Mesenchymal stem cell (in vitro differentiated cells and primary cell): ENCODE results near the gene NTN1.

Experiments
- DNase-seq: peaks from one replicate; pipeline ENCODE4 v3.0.0-alpha.2; 2013
- H2AFZ ChIP-seq: one replicate; pipeline ENCODE4 v1.6.1; 2013; ENCODE audit warnings: low read depth, mild to moderate bottlenecking, control low read depth, inconsistent platforms, low read length, moderate library complexity
- H2AK5ac ChIP-seq: 2 replicates; pipeline ENCODE4 v1.6.1; 2013; ENCODE audit warnings: low read length, moderate library complexity, mild to moderate bottlenecking, inconsistent platforms; ENCODE audit not compliant: severe bottlenecking
- H2BK120ac ChIP-seq: one replicate; pipeline ENCODE4 v1.6.1; 2013; ENCODE audit warnings: low read depth, mild to moderate bottlenecking, inconsistent platforms, low read length, moderate library complexity
- H2BK12ac ChIP-seq, 2 experiments: one replicate each; pipeline ENCODE4 v1.6.1; 2013; ENCODE audit warnings: inconsistent platforms in 2 of 2, low read length in 2 of 2, mild to moderate bottlenecking in 2 of 2, moderate library complexity in 2 of 2, control low read depth in 1 of 2
- H2BK15ac ChIP-seq: one replicate; pipeline ENCODE4 v1.6.1; 2013; ENCODE audit warnings: mild to moderate bottlenecking, low read depth, inconsistent platforms; ENCODE audit not compliant: poor library complexity, severe bottlenecking
- H2BK5ac ChIP-seq: 2 replicates; pipeline ENCODE4 v1.6.1; 2013; ENCODE audit warnings: low read depth, mild to moderate bottlenecking, low read length, control low read depth, inconsistent platforms; ENCODE audit not compliant: poor library complexity, severe bottlenecking
- H3K14ac ChIP-seq, 2 experiments: one replicate each; pipeline ENCODE4 v1.6.1; 2013; ENCODE audit warnings: inconsistent platforms in 2 of 2, low read length in 2 of 2, control low read depth in 1 of 2, mild to moderate bottlenecking in 1 of 2, moderate library complexity in 1 of 2
- H3K18ac ChIP-seq, 2 experiments: one replicate each; pipeline ENCODE4 v1.6.1; 2013; ENCODE audit warnings: inconsistent platforms in 2 of 2, low read length in 2 of 2, control low read depth in 1 of 2, low read depth in 1 of 2, mild to moderate bottlenecking in 1 of 2
- H3K23ac ChIP-seq, 2 experiments: one replicate each; pipeline ENCODE4 v1.6.1; 2013; ENCODE audit warnings: inconsistent platforms in 2 of 2, low read length in 2 of 2, mild to moderate bottlenecking in 2 of 2, moderate library complexity in 2 of 2, control low read depth in 1 of 2
- H3K27ac ChIP-seq: 2 replicates; pipeline ENCODE4 v1.5.1; 2013; ENCODE audit warnings: mild to moderate bottlenecking, moderate library complexity, low read length, control low read depth, inconsistent platforms; ENCODE audit not compliant: poor library complexity, severe bottlenecking
- H3K27me3 ChIP-seq, 2 experiments: 2 replicates each; pipeline versions ENCODE4 v1.6.1 to v1.7.0; 2013; ENCODE audit warnings: low read length in 2 of 2, mild to moderate bottlenecking in 2 of 2, moderate library complexity in 2 of 2, control low read depth in 1 of 2, inconsistent platforms in 1 of 2; ENCODE audit not compliant: control insufficient read depth in 1 of 2, insufficient read depth in 1 of 2
- H3K36me3 ChIP-seq, 2 experiments: 2 replicates each; pipeline versions ENCODE4 v1.6.1 to v1.7.0; 2013; ENCODE audit warnings: low read length in 2 of 2, control low read depth in 1 of 2, inconsistent platforms in 1 of 2, low read depth in 1 of 2, mild to moderate bottlenecking in 1 of 2; ENCODE audit not compliant: insufficient read depth in 2 of 2, control insufficient read depth in 1 of 2
- H3K4ac ChIP-seq, 2 experiments: one replicate each; pipeline ENCODE4 v1.6.1; 2013; ENCODE audit warnings: inconsistent platforms in 2 of 2, low read length in 2 of 2, mild to moderate bottlenecking in 2 of 2, moderate library complexity in 2 of 2, control low read depth in 1 of 2, low read depth in 1 of 2
- H3K4me1 ChIP-seq: 2 replicates; pipeline ENCODE4 v1.6.1; 2013; ENCODE audit warnings: low read depth, low read length, control low read depth; ENCODE audit not compliant: control insufficient read depth, insufficient read depth
- H3K4me2 ChIP-seq: 2 replicates; pipeline ENCODE4 v1.6.1; 2013; ENCODE audit warnings: low read length, mild to moderate bottlenecking, inconsistent platforms; ENCODE audit not compliant: poor library complexity, severe bottlenecking
- H3K4me3 ChIP-seq, 2 experiments: 2 replicates each; pipeline versions ENCODE4 v1.5.1 to v1.7.0; 2013; ENCODE audit warnings: low read length in 2 of 2, mild to moderate bottlenecking in 2 of 2, control low read depth in 1 of 2, low read depth in 1 of 2; ENCODE audit not compliant: insufficient read depth in 1 of 2
- H3K79me1 ChIP-seq: replicated peaks from 2 replicates; pipeline ENCODE4 v1.6.1; 2013; ENCODE audit warnings: mild to moderate bottlenecking, control low read depth, low read length, inconsistent platforms; ENCODE audit not compliant: poor library complexity, severe bottlenecking
- H3K9ac ChIP-seq: 2 replicates; pipeline ENCODE4 v1.7.0; 2013; ENCODE audit warnings: mild to moderate bottlenecking, low read length, moderate library complexity
- H3K9me3 ChIP-seq: 2 replicates; pipeline ENCODE4 v1.7.0; 2013; ENCODE audit warnings: mild to moderate bottlenecking, low read length; ENCODE audit not compliant: control insufficient read depth
- H4K8ac ChIP-seq: one replicate; pipeline ENCODE4 v1.6.1; 2013; ENCODE audit warnings: inconsistent platforms, mild to moderate bottlenecking, low read length, moderate library complexity
- H4K91ac ChIP-seq: one replicate; pipeline ENCODE4 v1.6.1; 2013; ENCODE audit warnings: mild to moderate bottlenecking, low read length, inconsistent platforms
- WGBS: methylation state at CpG from one replicate; pipeline ENCODE4 v1.1.7; 2013; ENCODE audit warnings: mixed read lengths; 5-methylcytosine and 5-hydroxymethylcytosine counted together

NTN1 gene

DNA sequence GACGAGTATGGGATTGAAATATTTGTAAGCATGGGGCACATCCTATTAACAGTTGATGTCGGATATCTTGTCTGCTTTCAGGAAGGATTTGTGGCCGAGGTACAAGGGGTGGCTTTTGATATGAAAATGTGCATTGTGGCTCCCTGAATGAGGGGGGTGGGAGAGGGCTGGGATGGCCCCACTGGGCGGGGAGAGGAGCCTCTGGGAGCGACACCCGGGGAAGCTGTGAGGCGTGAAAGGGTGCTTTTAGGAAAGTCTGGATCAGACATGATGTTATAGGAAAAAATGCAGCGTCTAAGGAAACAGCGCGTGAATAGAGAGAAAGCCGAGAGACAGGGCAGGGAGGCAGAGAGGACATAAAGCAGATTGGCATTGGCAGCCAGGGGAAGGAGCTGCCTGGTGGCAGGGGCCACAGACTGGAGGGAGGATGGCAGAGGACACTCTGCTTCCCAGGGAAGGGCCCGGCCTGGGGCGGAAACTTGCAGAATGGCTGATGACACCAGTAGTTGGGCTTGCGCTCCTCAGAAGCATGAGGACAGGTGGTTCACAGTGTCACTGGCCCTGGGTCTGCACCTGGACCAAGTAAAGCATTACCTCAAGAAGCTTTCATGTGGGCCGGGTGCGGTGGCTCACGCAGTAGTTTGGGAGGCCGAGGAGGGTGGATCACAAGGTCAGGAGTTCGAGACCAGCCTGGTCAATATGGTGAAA is 95.7 kb downstream of the NTN1 start:
- Histone ChIP-seq H2BK15ac (no peak overlapping the region), H3K27ac (no peak overlapping the region), H3K79me1 (no peaks in the 10 kb centered on the region), H2BK12ac (no peak overlapping the region), H3K27me3 (peaks cover 11 to 13% of the 10 kb centered on the region in 2 experiments), H3K4me1 (peaks cover 6% of the 10 kb centered on the region), H3K4me3 (no peak overlapping the region), H3K4me2 (no peak overlapping the region), H3K9ac (no peak overlapping the region), H4K91ac (no peak overlapping the region), H2BK5ac (no peak overlapping the region), H2AK5ac (no peak overlapping the region), H4K8ac (no peak overlapping the region), H3K36me3 (no peaks in the 10 kb centered on the region), H3K9me3 (no peaks in the 10 kb centered on the region), H3K23ac (no peak overlapping the region), H3K18ac (no peak overlapping the region), H3K14ac (no peak overlapping the region), H2BK120ac (no peak overlapping the region), H2AFZ (no peak overlapping the region), H3K4ac (no peak overlapping the region)
- DNase-seq, result no peak
- 84% methylated on average over 19 of the region's 19 CpGs for WGBS

DNA sequence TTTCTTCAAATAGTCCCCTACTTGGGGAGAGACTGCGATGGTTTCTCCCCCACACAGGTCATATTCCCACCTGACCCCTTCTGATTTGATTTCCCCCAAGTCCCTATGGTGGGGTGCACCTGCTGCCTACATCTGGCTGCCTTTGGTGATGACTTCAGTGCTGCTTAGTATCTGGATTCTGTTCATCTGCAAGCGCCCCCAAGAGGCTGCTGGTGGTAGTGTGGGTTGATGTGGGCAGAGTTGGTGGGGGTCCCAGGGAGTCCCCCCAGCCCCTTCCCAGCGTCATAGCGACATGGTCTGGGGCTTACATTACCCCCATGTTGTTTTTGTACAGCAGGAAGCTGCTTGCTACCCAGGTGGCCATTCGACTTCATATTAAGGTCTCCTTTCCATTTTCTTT is 99.2 kb downstream of the NTN1 start:
- Histone ChIP-seq H4K8ac (no peak overlapping the region), H3K4me1 (peaks cover 6% of the 10 kb centered on the region), H2BK120ac (no peak overlapping the region), H3K27ac (no peak overlapping the region), H4K91ac (no peak overlapping the region), H3K36me3 (no peaks in the 10 kb centered on the region), H3K18ac (no peak overlapping the region), H2AFZ (no peak overlapping the region), H3K4ac (no peak overlapping the region), H3K9ac (no peak overlapping the region), H3K4me3 (no peak overlapping the region), H2BK15ac (no peak overlapping the region), H3K27me3 (peaks cover 13 to 18% of the 10 kb centered on the region in 2 experiments), H3K4me2 (no peak overlapping the region), H2BK5ac (no peak overlapping the region), H2AK5ac (no peak overlapping the region), H3K9me3 (no peaks in the 10 kb centered on the region), H3K23ac (no peak overlapping the region), H3K79me1 (no peaks in the 10 kb centered on the region), H2BK12ac (no peak overlapping the region), H3K14ac (no peak overlapping the region)
- 55% methylated on average over 5 of the region's 5 CpGs for WGBS
- DNase-seq, result no peak

DNA sequence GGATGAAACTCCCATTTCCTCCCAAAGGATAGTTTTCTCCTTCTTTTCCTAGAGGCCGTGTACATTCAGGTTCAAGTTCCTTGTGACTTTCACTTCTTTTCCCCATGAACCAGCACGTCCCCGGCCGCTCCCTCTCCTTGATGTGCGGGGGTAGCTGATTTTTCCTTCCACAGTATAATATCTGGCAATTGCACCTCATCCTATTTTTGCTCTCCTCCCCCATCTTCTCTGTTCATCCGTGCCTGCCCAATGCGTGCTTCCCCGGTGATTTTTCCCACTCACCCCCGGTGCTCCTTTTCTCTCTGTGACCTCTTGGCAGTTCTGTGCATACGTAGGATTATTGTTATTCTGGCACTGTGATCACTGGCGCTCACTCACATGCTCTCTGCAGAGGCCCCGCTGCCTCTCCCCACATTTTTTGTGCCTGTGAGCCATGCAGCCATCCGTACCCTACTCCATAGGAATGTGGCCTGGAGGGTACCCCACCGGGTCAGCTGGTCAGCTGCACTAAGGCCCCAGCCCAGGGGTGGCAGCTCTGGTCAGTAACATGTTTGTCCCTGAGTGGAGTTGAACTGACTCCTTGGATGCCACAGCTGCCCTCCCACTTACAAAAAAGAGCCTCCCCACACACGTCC is 100.0 kb downstream of the NTN1 start:
- H2BK5ac ChIP-seq, result no peak overlapping the region
- DNase-seq, result no peak
- no peaks in the 10 kb centered on the region for H3K36me3 ChIP-seq
- no peak overlapping the region for H3K27ac ChIP-seq
- no peak overlapping the region for H3K4me2 ChIP-seq
- no peak overlapping the region for H3K18ac ChIP-seq
- H4K8ac ChIP-seq, result no peak overlapping the region
- H2BK120ac ChIP-seq, result no peak overlapping the region
- no peak overlapping the region for H4K91ac ChIP-seq
- no peak overlapping the region for H3K9ac ChIP-seq
- no peaks in the 10 kb centered on the region for H3K4me1 ChIP-seq
- no peak overlapping the region for H3K4ac ChIP-seq
- no peak overlapping the region for H3K14ac ChIP-seq
- H3K9me3 ChIP-seq, result no peaks in the 10 kb centered on the region
- H3K4me3 ChIP-seq, result no peak overlapping the region
- H3K79me1 ChIP-seq, result no peaks in the 10 kb centered on the region
- no peak overlapping the region for H2BK15ac ChIP-seq
- H2BK12ac ChIP-seq, result no peak overlapping the region
- no peak overlapping the region for H2AFZ ChIP-seq
- H2AK5ac ChIP-seq, result no peak overlapping the region
- no peak overlapping the region for H3K23ac ChIP-seq
- peaks cover 13 to 18% of the 10 kb centered on the region in 2 experiments for H3K27me3 ChIP-seq
- WGBS, result 83% methylated on average over 15 of the region's 15 CpGs

DNA sequence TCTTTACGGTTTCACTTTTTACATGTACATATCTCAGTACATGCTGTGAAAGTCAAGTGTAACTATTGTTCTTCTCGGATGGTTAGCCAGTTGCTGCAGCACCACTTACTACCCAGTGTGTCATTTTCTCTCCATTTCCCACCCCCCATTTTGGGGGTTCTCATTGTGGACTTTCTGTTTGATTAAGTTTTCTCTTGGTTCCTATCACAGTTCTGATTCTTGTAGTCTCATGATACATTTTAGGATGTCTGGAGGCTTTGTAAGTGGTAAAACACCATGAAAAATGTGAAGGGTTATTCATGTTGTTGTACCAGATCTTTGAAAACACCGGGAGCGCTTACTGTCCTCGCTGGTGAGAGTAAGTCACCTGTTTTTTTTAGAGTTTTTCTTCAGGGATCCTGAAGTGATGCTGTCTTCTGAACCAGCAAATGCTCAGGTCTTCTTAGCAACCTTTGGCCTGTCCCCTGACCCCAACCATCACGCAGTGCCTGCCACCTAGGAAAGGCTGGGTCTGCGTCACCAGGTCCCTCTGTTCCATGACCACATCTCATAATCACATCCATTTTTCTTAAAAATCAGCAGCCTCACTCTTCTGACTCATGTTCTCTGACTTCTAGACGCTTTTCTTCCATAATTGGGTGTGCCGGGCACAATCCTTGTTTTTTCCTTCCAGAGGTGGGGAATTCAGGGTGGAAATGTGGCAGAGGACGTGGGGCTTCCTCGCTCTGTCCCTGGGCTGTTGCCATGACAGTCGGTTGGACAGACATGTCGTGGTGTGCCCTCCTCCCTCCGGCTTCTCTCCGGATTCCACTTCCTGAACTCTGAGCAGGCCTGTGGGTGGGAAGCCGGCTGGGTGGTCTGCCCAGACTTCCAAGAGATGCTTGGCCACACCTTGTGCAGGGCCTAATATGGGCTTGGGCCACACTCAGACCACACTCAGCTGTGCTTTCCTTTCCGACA is 102.6 kb downstream of the NTN1 start:
- no peak overlapping the region for H3K23ac ChIP-seq
- H2BK120ac ChIP-seq, result no peak overlapping the region
- H3K9me3 ChIP-seq, result no peaks in the 10 kb centered on the region
- no peak overlapping the region for H3K4me2 ChIP-seq
- no peak overlapping the region for H4K91ac ChIP-seq
- H3K4ac ChIP-seq, result no peak overlapping the region
- WGBS, result 79% methylated on average over 17 of the region's 17 CpGs
- H3K4me1 ChIP-seq, result no peaks in the 10 kb centered on the region
- no peak overlapping the region for H4K8ac ChIP-seq
- H3K18ac ChIP-seq, result no peak overlapping the region
- peak overlapping the region; percentile 29 for H3K9ac ChIP-seq
- H3K4me3 ChIP-seq, result no peak overlapping the region
- H2AK5ac ChIP-seq, result no peak overlapping the region
- no peak for DNase-seq
- H2AFZ ChIP-seq, result no peak overlapping the region
- no peak overlapping the region for H2BK12ac ChIP-seq
- no peak overlapping the region for H2BK5ac ChIP-seq
- no peaks in the 10 kb centered on the region for H3K79me1 ChIP-seq
- H3K14ac ChIP-seq, result no peak overlapping the region
- H3K36me3 ChIP-seq, result no peaks in the 10 kb centered on the region
- H3K27ac ChIP-seq, result no peak overlapping the region
- H3K27me3 ChIP-seq, result peaks cover 16 to 21% of the 10 kb centered on the region in 2 experiments
- H2BK15ac ChIP-seq, result no peak overlapping the region
